ENCODE data around the gene TRPM2. TPM values are rescaled to one million over a fixed set of nuclear protein-coding genes. Genes with fewer than 3 reads are reported as not detected.

TRPM2 gene
- total and polyA plus RNA-seq, 2 of the 13 experiments (the other 11 are each of a cell fraction or from before 2014, with no cell fraction given): 0.07 to 0.20 TPM

DNA sequence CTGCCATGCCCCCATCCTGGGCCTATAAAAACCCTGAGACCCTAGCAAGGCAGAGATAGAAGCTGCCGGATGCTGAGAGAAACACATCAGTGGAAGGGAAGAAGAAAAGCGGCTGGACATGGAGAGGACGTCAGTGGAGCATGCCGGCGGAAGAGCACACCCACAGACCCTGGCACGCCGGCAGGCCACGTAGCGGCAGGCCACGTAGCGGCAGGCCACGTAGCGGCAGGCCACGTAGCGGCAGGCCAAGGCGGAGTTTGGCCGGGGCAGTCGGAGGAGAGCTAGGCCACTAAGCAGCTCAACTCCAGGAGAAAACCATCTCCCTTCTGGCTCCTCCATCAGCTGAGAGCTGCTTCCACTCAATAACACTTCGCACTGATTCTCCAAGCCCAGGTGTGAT lies 137.0 kb downstream of the TRPM2 start (continued):
- no peak for TF ChIP-seq NR2F1 (CRISPR knock-in tag; IDR thresholded peaks at IDR 0.05)

- CTCF ChIA-PET (ENCODE audit: low intra/inter-chr PET ratio, low total read pairs): no interaction called here
- peaks cover 23% of the 10 kb centered on the region for H3K79me2 ChIP-seq (ENCODE audit: insufficient read depth, low read length)
- intact Hi-C loops (cut with micrococcal nuclease; ENCODE audit: unreplicated experiment) (no loop called here), in situ Hi-C loops (cut with HindIII; ENCODE audit: extremely low pct_ligation_motif_present, low pct_unique_long_range_greater_than_20kb) (no loop called here)
- H2AFZ ChIP-seq (ENCODE audit: low read length): no peak overlapping the region
- no peak overlapping the region for H3K9ac ChIP-seq (ENCODE audit: insufficient read depth, low read depth, low read length)
- H3K4me3 ChIP-seq (replicated peaks in 1 of 3; ENCODE audit: insufficient read depth in 1 of 3, low read depth in 2 of 3, low read length in 3 of 3): no peak overlapping the region
- BruUV-seq (replicated peaks): no TSS peak
- FAIRE-seq (no peak), ATAC-seq (no peak), DNase-seq (ENCODE audit: low spot score) (no peak)
- H3K27ac ChIP-seq (ENCODE audit: extremely low read length, insufficient read depth, low read length): no peak overlapping the region
- H3K27me3 ChIP-seq (ENCODE audit: control insufficient read depth in 1 of 2, insufficient read depth in 2 of 2, low read length in 2 of 2): no peaks in the 10 kb centered on the region
- H3K9me3 ChIP-seq (ENCODE audit: low read length): peaks cover 19% of the 10 kb centered on the region
- 97% methylated on average over 8 of the region's 9 CpGs for WGBS (ENCODE audit: low lambda C conversion rate)
- peaks cover 37% of the 10 kb centered on the region for H3K4me1 ChIP-seq (ENCODE audit: insufficient read depth, low read length)
- TF ChIP-seq AGO1 (IDR thresholded peaks at IDR 0.05; ENCODE audit: low read depth, low read length, poor library complexity, severe bottlenecking) (peak; percentile 92), RBFOX2 (IDR thresholded peaks at IDR 0.05; ENCODE audit: low read depth, low read length) (peak; percentile 68; the same call in 1 of the 2 replicates), POLR2AphosphoS2 (IDR thresholded peaks at IDR 0.05; ENCODE audit: low read depth, low read length) (no peak), RBM22 (optimal IDR thresholded peaks at IDR 0.05; ENCODE audit: low read length) (peak; percentile 20), AGO2 (optimal IDR thresholded peaks at IDR 0.05; ENCODE audit: low read depth, low read length) (peak; percentile 22)
- TF ChIP-seq, protein P1, sequence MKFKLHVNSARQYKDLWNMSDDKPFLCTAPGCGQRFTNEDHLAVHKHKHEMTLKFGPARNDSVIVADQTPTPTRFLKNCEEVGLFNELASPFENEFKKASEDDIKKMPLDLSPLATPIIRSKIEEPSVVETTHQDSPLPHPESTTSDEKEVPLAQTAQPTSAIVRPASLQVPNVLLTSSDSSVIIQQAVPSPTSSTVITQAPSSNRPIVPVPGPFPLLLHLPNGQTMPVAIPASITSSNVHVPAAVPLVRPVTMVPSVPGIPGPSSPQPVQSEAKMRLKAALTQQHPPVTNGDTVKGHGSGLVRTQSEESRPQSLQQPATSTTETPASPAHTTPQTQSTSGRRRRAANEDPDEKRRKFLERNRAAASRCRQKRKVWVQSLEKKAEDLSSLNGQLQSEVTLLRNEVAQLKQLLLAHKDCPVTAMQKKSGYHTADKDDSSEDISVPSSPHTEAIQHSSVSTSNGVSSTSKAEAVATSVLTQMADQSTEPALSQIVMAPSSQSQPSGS (CRISPR knock-in tag; IDR thresholded peaks at IDR 0.05): no peak
- H3K4me2 ChIP-seq (ENCODE audit: low read depth, low read length): no peak overlapping the region
- no peaks in the 10 kb centered on the region for H4K20me1 ChIP-seq (ENCODE audit: insufficient read depth, low read length)
- peaks cover 8 to 22% of the 10 kb centered on the region in 2 experiments; a peak in 4 of 5 replicates for H3K36me3 ChIP-seq (replicated peaks in 1 of 2; ENCODE audit: control insufficient read depth in 1 of 2, insufficient read depth in 2 of 2, low read length in 2 of 2)
- POLR2A ChIA-PET: interaction anchor here (1.0 kb wide), 1 partner anchor 15 kb away, joined by 5 read pairs; no protein-coding TSS in a partner anchor
Observed at GRCh38 chr21:44490816-44491215, 137.4 kb downstream of the TRPM2 start.

Small RNA genes within 50 kb of the gene (small RNA-seq; reads per million reads assigned to genes)
- 0 reads per million in 3 experiments for gene RF00285 (ENCODE audit: insufficient read depth in 2 of 3, insufficient read length in 3 of 3, low read depth in 2 of 3, low replicate concordance in 1 of 3)

Other genes with a start within 250 kb of the TRPM2 start
- 17.0 and 17.7 TPM in 2 replicates for gene PWP2, start 246.2 kb upstream of the TRPM2 start, total RNA-seq (2016; rRNA removed; fragmentation: Illumina TruSeq; extraction: Trizol)
- gene PWP2, start 246.2 kb upstream of the TRPM2 start, polyA plus RNA-seq (2011; rRNA removed): 7.7 and 9.6 TPM in 2 replicates
- 25.7 and 38.9 TPM in 2 replicates for gene GATD3, start 219.9 kb upstream of the TRPM2 start, total RNA-seq (2016; rRNA removed; fragmentation: Illumina TruSeq; extraction: Trizol)
- gene GATD3, start 219.9 kb upstream of the TRPM2 start, polyA plus RNA-seq (2011; rRNA removed): 24.2 and 31.8 TPM in 2 replicates
- 0.45 and 0.51 TPM in 2 replicates for gene ICOSLG, start 112.7 kb upstream of the TRPM2 start, total RNA-seq (2016; rRNA removed; fragmentation: Illumina TruSeq; extraction: Trizol)
- gene ICOSLG, start 112.7 kb upstream of the TRPM2 start, polyA plus RNA-seq (2011; rRNA removed): 1.3 and 2.9 TPM in 2 replicates
- 1.7 TPM in 1 of 2 replicates, not detected in the other for gene DNMT3L, start 91.7 kb upstream of the TRPM2 start, total RNA-seq (2016; rRNA removed; fragmentation: Illumina TruSeq; extraction: Trizol)
- gene DNMT3L, start 91.7 kb upstream of the TRPM2 start, polyA plus RNA-seq (2011; rRNA removed): 0.75 and 1.4 TPM in 2 replicates
- not detected in 2 replicates for gene AIRE, start 67.7 kb upstream of the TRPM2 start, total RNA-seq (2016; rRNA removed; fragmentation: Illumina TruSeq; extraction: Trizol)
- gene AIRE, start 67.7 kb upstream of the TRPM2 start, polyA plus RNA-seq (2011; rRNA removed): not detected in 2 replicates
- gene PFKL, start 53.6 kb upstream of the TRPM2 start, total RNA-seq (2016; rRNA removed; fragmentation: Illumina TruSeq; extraction: Trizol): 87.6 and 106 TPM in 2 replicates
- 92.8 and 113 TPM in 2 replicates for gene PFKL, start 53.6 kb upstream of the TRPM2 start, polyA plus RNA-seq (2011; rRNA removed)
- 13.1 and 20.1 TPM in 2 replicates for gene CFAP410, start 14.2 kb upstream of the TRPM2 start, total RNA-seq (2016; rRNA removed; fragmentation: Illumina TruSeq; extraction: Trizol)
- gene CFAP410, start 14.2 kb upstream of the TRPM2 start, polyA plus RNA-seq (2011; rRNA removed): 8.0 and 13.1 TPM in 2 replicates
- gene LRRC3, start 101.9 kb downstream of the TRPM2 start, total RNA-seq (2016; rRNA removed; fragmentation: Illumina TruSeq; extraction: Trizol): 3.9 and 4.8 TPM in 2 replicates
- gene LRRC3, start 101.9 kb downstream of the TRPM2 start, polyA plus RNA-seq (2011; rRNA removed): 16.5 and 24.3 TPM in 2 replicates
- not detected in 2 replicates for gene KRTAP10-1, start 186.6 kb downstream of the TRPM2 start, total RNA-seq (2016; rRNA removed; fragmentation: Illumina TruSeq; extraction: Trizol)
- gene KRTAP10-1, start 186.6 kb downstream of the TRPM2 start, polyA plus RNA-seq (2011; rRNA removed): not detected in 2 replicates
- gene KRTAP10-2, start 197.9 kb downstream of the TRPM2 start, total RNA-seq (2016; rRNA removed; fragmentation: Illumina TruSeq; extraction: Trizol): not detected in 2 replicates
- not detected in 2 replicates for gene KRTAP10-2, start 197.9 kb downstream of the TRPM2 start, polyA plus RNA-seq (2011; rRNA removed)
- gene KRTAP10-3, start 205.2 kb downstream of the TRPM2 start, total RNA-seq (2016; rRNA removed; fragmentation: Illumina TruSeq; extraction: Trizol): not detected in 2 replicates
- gene KRTAP10-3, start 205.2 kb downstream of the TRPM2 start, polyA plus RNA-seq (2011; rRNA removed): not detected in 2 replicates
- not detected in 2 replicates for gene KRTAP10-4, start 220.1 kb downstream of the TRPM2 start, total RNA-seq (2016; rRNA removed; fragmentation: Illumina TruSeq; extraction: Trizol)
- not detected in 2 replicates for gene KRTAP10-4, start 220.1 kb downstream of the TRPM2 start, polyA plus RNA-seq (2011; rRNA removed)
- gene KRTAP10-5, start 227.0 kb downstream of the TRPM2 start, total RNA-seq (2016; rRNA removed; fragmentation: Illumina TruSeq; extraction: Trizol): not detected in 2 replicates
- not detected in 2 replicates for gene KRTAP10-5, start 227.0 kb downstream of the TRPM2 start, polyA plus RNA-seq (2011; rRNA removed)
- gene KRTAP10-6, start 238.9 kb downstream of the TRPM2 start, total RNA-seq (2016; rRNA removed; fragmentation: Illumina TruSeq; extraction: Trizol): not detected in 2 replicates
- gene KRTAP10-6, start 238.9 kb downstream of the TRPM2 start, polyA plus RNA-seq (2011; rRNA removed): not detected in 2 replicates
- gene KRTAP10-7, start 247.0 kb downstream of the TRPM2 start, total RNA-seq (2016; rRNA removed; fragmentation: Illumina TruSeq; extraction: Trizol): not detected in 2 replicates
- not detected in 2 replicates for gene KRTAP10-7, start 247.0 kb downstream of the TRPM2 start, polyA plus RNA-seq (2011; rRNA removed)

Measured in HepG2 (cell line).